ENCODE data around the gene BYSL.

Gene BYSL

DNA sequence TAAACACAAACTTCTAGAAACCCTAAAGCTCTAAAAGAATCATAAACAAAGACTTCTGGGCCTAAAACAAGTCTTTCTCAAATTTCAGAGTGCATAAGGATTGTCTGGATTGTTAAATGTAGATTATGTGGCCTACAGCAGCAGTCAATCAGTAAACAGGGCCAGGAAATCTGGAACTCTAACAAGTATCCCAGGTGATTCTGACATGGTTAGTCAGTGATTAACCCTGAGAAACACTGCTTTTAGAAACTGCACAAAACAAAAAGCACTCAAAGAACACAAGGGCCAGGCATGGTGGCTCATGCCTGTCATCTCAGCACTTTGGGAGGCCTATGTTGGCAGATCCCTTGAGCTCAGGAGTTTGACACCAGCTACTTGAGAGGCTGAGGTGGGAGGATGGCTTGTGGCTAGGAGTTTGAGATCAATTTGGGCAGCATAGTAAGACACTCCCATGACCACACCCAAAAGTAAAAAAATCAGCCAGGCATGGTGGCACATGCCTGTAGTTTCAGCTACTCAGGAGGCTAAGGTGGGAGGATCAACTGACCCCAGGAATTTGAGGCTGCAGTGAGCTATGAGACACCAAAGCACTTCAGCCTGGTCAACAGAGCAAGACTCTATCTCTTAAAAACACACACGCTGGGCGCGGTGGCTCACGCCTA lies 6.3 kb upstream of the BYSL start:
- no peak for DNase-seq (ENCODE audit: low spot score)

DNA sequence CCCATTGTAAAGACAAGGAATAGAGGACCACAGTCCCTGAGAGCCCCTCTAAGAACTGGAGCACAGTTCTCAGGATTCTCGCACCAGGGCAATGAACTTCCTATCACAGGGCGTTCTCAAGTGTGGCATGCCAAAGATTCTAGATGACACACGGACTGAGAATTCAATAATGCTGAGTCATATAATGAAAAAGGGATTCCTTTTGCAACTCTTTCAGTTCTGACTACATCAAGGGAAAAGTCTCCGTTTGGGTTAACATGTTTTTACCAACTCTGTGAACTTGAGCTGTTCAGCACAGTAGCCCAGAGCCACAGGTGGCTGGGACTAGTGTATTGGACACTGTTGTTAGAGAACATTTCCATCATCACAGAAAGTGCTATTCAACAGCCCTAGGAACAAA lies 3.8 kb upstream of the BYSL start:
- DNase-seq (ENCODE audit: low spot score): no peak

DNA sequence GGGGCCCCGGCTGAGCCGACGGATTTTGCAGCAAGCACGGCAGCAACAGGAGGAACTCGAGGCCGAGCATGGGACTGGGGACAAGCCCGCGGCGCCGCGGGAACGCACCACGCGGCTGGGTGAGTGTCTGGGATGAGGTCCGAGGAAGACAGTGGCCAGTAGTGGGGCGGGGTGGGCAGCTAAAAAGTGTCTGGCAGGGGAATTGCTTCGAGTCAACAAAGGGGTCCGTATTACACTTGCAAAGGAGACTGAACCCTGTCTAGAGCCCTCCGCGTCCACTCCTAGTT lies 356 bp downstream of the BYSL start:
- no peak for DNase-seq (ENCODE audit: low spot score)

DNA sequence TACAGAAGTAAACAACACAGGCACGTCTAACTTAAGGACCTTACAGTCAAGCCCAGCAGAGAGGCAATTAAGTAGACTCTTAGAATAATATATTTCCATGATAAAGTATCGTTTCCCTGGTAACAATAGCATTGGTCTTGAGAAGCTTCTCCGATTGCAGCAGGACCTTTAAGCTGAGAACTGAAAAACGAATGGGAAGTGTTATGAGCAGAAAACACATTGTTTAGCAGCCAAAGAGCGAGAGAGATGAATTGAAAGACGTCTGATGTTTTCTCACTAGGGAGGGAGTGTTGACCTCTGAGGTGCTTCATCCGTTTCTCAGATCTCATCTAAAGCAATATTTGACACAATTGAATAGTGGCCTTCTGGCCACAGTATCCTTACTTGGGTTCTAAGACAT lies 855 bp downstream of the BYSL start:
- no peak for DNase-seq (ENCODE audit: low spot score)

DNA sequence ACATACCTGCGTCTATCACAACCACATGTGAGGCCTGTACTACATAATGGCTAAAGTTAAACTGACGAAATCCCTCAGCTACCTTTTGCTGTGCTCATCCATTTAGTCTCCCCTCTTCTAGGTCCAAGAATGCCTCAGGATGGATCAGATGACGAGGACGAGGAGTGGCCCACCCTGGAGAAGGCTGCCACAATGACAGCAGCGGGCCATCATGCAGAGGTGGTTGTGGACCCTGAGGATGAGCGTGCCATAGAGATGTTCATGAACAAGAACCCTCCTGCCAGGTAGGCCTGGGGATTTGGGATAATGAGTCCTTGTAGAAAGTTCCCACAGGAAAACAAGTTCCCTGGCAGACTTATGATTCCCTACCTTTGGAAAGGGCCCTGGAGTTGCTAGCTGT lies 6.0 kb downstream of the BYSL start:
- no peak for DNase-seq (ENCODE audit: low spot score)

DNA sequence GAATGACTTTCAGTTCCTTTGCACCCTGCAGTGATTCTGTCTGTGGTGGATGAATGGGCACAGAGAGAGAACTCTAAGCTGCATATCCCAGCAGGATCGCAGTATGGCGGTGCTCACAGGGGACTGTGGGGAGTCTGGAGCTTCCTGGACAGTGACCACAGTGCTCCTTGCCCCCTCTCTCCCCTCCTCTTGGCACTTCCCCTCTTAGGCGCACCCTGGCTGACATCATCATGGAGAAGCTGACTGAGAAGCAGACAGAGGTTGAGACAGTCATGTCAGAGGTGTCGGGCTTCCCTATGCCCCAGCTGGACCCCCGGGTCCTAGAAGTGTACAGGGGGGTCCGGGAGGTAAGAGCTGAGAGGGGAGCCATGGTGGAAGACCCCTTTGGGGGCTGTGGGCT lies 8.6 kb downstream of the BYSL start:
- no peak for DNase-seq (ENCODE audit: low spot score)

DNA sequence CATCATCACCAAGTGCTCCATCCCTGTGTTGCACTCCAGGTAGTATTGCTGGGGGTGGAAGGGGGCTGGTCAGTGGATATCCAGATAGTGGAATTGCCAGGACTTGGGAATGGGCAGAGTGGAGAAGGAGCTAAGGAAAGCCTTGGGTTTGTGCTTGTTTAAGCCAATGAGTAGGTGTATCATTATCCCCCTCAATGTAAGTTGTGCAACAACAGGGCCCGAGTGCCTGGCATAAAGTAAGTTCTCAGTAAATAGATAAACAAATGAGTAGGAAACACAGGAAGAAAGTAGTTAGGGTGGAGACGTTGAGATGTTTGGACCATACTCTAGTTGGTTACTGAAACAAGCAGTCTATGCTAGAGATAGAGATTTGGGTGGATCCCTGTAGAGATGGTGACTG lies 10.5 kb downstream of the BYSL start:
- no peak for DNase-seq (ENCODE audit: low spot score)

DNA sequence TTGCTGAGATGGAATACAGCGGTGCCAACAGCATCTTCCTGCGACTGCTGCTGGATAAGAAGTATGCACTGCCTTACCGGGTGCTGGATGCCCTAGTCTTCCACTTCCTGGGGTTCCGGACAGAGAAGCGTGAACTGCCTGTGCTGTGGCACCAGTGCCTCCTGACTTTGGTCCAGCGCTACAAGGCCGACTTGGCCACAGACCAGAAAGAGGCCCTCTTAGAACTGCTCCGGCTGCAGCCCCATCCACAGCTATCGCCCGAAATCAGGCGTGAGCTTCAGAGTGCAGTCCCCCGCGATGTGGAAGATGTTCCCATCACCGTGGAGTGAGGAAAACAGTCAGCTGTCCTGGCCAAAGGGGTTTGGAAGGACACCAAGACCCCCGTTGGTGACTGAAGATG lies 11.1 kb downstream of the BYSL start:
- DNase-seq (ENCODE audit: low spot score): no peak

DNA sequence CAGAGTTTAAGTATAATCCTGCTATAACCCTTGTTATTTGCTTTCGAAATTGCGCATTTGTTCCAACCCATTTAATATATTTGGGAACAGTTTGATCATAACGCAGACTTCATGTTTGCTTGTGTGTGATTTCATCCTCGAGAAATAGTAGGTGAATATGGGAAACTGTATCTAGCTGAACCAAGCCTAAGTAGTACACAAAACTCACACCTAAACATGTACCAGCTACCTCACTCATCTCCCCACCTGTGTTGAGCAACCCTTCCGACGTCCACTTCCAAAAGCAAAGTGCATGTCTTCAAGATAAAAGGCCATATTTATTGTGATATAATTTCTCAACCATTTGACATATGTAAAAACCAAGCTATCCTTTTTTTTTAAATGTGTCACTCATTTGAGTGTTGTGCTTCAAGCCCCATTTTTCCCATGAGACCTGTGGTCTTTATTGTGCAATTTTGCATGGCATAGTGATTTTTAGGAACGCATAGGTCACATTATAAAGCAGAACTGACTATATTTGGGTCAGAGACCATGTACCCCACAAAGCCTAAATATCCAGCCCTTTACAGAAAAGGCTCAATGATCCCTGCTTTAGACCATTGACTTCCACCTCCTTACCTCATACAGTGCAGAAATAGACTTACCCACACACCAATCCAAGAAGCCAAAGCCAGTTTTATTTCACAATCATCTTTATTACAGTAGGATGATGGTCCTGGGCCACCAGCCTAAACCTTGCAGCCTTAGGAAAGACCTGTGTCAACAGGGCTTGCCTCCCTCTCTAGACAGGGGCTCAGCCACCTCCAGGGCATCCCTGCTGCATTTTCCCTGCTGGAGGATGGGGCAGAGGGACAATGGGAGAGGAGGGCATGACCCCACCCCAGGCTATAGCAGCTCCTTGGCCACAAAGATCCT lies 13.2 kb downstream of the BYSL start:
- DNase-seq (ENCODE audit: low spot score): no peak

DNA sequence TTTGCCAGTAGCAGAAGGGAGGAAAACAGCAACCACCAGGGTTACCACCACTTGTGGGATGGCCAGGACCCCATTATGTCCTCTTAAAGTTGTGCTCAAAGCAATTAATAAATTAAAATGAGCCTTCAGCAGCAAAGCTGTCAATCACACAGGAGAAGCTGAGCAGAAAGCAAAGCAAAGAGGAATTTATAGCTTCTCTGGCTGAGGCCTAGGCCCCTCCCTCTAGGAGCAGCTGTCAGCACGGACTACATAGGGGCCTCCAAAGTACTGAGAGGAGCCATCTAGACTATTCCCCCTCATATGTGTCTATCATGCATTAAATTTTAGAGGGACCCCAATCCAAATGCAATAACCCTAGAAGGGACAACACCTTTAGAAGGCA lies 13.9 kb downstream of the BYSL start:
- no peak for DNase-seq (ENCODE audit: low spot score)

DNA sequence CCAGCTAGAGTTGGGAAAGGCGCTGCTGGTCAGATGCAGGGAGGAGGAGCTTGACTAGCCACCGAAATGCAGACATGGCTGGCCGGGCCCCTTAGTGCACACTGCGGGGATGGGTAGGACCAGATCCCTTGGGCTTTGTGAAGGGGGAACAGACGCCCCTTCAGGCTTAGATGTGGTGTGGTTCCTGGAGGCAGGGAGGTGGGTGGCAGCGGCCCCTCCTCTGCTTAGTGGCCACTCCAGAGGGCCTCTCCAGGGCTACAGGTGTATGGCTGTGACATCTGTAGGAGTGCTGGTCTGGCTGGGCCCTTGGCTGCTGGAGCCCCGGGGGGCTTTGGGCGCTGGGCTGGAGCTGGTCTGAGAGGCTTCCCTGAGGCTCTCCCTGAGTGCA lies 14.4 kb downstream of the BYSL start:
- no peak for DNase-seq (ENCODE audit: low spot score)

DNA sequence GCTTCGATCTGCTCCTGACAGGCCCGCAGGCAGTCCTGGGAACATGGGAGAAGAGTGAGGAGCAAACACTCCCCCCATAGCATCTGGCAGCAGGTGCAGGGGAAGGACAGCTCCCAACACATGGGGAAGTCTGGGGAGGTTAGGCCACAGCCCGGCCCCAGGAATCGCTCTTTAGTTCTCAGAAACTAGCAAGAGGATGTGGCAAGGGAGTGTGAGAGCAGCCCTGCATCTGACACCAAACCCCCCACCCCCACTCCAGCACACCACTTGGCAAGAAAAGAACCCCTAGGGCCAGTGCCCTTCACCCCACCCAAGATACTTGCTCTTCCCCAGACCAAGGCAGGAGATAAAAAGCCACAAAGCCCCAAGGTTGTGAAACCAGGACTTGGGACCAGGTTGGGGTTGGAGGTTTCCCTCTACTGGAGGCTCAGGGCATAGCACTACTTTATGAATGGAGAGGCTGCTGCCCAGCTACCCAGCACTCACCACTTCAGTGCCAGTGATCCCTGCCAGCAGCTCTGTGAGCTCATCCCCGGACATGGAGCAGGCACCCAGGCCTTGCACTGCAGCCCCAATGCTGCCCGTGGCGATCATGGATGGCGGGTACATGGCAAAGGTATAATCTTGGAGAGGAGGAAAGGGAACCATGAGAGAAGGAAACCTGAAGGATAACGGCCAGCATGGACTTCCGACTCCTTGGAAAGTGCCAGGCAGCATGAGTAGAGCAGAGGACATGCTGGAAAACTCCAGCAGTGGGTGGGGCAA lies 15.0 kb downstream of the BYSL start:
- peak; percentile 93 for DNase-seq (ENCODE audit: low spot score)

DNA sequence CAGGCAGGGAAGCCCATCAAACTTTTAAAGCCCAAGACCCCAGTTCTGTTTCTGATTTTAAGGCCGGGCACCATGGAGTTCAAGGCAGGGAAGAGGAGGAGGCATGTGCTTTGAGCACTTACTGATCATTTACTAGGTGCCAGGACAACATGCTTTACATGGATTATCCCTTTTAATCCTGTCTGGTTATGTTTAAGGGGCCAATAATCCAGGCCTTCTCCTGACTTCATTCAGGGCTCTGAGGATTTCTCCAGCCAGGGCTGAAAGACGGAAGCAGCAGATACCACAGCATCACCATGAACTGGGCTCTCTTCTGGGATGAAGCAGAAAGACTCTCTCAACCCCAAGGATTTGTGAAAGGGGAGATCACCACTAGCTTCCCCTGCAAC lies 16.2 kb downstream of the BYSL start:
- no peak for DNase-seq (ENCODE audit: low spot score)

DNA sequence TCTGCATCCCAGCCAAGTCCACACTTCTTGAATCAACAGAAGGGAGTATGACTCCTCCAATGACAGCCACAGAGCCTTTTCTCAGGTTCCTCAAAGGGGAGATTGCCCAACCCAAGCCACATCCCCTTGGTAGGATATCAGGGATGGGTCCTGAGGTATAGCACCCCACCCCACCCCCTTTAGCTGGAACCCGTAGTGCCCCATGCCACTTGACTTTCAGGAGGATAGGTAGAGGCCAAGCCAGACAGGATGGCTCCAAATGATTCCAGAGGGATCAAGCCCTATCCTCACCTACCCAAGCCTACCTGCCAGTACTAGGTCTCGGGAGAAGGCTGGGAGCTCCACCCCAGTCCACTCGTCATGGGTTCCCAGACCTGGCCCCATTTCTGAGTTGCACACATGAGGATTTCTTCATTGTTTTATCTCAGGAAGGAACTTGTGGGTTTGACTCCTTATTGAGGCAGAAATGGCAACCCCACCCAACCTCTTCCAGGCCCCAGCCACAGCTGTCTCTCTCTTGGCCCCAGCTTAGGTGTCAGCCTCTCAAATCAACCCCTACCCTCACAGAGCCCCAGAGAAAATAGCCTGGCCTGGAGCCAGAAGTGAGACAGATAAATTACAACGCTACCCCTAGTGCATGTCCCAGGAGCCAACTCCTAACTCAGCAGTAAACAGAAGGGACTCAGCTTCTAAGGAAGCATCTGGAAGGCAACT lies 16.7 kb downstream of the BYSL start:
- no peak for DNase-seq (ENCODE audit: low spot score)

DNA sequence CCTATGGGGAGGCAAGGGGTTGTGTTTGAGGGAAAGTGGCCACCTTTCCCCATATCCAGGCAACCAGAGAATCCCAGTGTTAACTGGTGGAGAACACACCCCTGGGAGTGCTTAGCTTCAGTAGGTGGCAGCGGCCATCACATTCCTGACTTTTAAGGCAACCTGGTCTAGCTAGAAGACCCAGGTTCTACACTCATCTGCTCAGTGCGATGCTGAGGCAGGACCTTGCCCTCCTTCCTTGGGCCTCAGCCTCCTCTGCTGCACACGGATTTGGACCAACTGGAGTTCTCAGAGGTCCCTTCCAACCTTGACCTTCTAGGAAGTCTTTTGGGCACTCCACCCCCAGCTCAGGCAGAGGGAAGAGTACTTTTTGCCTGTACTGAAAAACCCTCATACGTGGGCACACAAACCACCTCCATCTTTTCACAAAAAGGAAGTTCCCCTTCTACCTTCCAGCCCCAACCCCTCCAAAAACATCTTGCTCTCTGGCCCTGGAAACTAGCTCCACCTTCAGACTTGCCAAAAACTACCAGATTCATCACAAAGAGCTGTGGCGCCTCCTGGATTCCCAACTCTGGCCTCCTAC lies 17.4 kb downstream of the BYSL start:
- DNase-seq (ENCODE audit: low spot score): no peak

DNA sequence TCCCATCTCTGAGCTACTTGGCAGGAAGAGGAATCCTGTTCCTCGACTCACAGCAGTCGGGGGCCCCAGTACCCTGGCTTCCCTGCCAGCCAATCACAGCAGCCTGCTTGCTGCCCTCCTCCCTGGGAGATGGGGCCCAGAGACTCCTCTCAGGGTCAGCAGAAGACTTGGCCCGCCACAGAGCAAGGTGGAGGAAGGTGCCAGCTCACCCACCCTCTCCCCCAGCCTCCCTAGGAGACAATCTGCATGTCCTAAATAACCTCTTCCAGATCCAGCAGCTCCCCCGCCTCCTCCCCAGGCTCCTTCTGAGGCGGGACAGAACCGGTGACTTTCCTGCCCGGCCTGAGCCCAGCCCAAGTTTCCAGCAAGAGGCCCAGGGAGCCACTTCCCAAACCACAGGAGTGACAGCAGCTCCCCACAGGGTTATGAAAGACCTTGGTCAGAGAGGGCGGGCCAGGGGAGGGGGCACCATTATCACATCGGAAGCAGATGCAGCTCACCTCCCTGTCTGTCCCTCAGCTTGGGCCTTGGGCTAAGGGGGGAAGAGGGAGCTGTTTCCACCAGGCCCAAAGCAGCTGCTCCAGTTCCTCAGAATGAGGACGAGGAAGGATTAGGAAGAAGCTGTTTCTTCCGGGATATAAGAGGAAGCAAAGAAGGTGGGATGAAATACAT lies 18.0 kb downstream of the BYSL start:
- DNase-seq (ENCODE audit: low spot score): peak; percentile 49

DNA sequence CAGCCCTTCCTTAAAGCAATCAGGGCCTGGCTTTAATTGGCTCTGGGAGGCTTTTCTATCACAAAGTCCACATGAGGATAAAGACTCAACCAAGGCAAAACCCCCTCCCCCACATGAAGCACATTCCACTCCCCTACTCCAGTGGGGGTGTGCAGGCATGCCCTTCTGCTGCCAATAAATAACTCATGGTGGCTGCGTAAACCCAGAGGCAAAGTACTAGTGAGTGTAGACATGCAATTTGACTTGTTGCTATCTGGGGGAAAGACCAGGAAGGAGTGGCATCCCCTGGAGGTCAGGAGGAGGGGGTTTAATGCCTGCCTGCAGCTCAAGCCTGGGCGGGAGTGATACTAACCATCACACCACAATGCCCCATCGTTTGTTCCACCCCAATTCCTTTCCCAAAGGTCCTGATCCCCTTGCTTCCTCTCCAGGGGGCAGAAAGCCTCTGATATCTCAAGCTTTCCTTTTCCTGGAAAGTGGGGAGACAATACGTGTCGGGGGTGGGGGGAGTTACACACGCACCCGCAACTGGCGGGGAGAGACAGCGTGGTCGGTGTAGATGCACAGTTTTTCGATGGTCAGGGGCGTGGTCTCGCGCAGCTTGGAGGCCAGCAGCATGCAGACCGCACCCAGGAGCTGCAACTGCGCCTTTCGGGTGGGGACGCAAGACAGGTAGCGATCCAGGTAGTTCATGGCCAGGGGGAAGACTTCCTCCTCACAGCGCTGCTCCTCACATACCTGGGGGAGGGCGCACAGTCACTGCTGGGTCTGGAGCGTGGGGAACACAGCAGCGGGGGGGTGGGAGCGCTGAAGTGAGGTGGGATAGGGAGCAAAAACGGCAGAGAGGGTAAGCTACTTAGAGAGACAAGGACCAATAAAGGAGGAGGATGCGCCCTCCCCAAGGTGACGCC lies 18.8 kb downstream of the BYSL start:
- no peak for DNase-seq (ENCODE audit: low spot score)

DNA sequence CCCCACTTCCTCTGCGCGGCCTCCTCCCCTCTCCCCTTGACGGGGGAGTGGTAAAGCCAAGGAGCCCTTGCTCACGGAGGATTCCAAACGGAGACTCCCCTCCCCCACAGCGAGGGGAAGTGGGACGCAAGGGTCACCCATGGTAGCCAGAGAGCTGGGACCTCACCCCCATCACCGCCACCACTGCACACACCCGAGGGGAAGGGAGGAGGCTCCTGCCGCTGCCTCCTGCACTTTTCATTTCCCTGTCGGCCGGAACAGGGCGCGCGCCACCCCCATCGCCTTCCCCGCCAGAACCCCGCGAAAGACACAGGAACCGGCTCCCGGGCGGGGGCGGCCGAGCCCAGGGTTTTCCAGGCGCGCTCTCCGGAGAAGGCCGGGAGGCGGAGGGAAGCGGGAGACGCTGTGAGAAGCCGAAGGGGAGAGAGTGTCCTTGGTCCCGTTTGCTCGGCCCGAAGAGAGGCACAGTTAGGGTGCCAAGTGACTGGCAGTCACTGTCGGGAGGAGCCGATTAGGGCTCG lies 19.5 kb downstream of the BYSL start:
- peak; percentile 28 for DNase-seq (ENCODE audit: low spot score)

DNA sequence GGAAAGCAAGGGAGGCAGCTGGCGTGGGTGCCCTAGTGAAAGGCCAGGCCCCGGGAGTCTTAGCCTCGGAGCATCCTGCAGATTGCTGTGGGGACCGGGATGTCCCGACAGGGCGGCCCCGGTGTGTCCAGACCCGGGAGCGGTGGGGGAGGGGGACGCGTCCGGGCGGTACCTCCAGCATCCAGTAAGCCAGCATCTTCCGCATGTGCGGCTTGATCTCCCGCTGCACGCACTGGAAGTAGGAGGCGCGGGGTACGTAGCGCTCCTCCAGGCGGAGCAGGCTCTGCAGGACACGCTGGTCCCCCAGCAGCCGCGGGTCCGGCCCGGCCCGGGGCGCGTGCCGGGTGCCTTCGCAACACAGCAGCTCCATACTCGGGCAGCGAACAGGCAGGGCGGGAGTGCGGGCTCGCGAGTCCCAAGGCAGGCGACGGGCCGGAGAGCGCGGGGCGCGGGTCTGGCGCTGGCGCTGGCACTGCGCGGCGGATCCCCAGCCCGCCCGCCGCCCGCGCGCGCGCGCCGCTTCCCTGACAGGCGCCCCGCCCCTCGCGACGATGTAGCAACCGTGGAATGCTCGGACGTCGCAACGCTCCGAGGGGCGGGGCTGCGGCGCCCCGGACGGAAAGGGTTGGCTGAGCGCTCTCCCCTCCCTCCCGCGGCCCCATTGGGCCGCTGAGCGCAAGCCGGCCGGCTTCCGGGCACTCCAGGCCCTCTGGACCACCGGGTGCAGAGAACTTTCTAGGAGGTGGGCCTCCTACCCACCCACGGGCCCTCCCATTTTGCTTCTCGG lies 20.2 kb downstream of the BYSL start, which contains the start of gene CCND3:
TSS of gene CCND3 (minus strand) at position 529 of the 787 bp plus-strand sequence. CDS start at position 370, 159 bp downstream.
- DNase-seq (ENCODE audit: low spot score): peak; percentile 95
